T follicular helper cell (primary cell): Measurements from ENCODE around the gene GATAD2B.
"Not testable (repeated sequence)": the region's sequence is repeated elsewhere in the genome, so short reads cannot be mapped to it uniquely, and the experiment has no call there.

Source experiments
- DNase-seq: peaks from one replicate; pipeline ENCODE4 v3.0.0-alpha.2; 2020; ENCODE audit warnings: low read depth

The GATAD2B gene

GRCh38 chr1:153833968-153834367, 88.8 kb downstream of the GATAD2B start:
- not testable (repeated sequence) for DNase-seq

GRCh38 chr1:153833171-153833570, 89.6 kb downstream of the GATAD2B start:
- DNase-seq = no peak

DNA sequence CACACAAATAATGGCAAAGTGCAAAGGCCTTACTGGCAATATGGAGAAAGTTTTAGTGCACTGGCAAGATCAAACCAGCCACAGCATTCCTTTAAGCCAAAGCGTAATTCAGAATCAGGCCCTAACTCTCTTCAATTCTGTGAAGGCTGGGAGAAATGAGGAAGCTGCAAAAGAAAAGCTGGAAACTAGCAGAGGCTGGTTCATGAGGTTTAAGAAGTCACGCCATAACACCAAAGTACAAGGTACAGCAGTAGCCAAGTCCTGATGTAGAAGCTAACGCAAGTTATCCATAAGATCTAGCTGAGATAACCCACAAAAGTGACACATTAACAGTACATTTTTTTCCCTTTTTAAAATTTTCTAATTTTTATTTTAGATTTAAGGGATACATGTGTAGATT, 90.5 kb downstream of the GATAD2B start:
- DNase-seq = no peak

- no peak for DNase-seq
Measured at GRCh38 chr1:153831026-153831425, 91.7 kb downstream of the GATAD2B start.

DNA sequence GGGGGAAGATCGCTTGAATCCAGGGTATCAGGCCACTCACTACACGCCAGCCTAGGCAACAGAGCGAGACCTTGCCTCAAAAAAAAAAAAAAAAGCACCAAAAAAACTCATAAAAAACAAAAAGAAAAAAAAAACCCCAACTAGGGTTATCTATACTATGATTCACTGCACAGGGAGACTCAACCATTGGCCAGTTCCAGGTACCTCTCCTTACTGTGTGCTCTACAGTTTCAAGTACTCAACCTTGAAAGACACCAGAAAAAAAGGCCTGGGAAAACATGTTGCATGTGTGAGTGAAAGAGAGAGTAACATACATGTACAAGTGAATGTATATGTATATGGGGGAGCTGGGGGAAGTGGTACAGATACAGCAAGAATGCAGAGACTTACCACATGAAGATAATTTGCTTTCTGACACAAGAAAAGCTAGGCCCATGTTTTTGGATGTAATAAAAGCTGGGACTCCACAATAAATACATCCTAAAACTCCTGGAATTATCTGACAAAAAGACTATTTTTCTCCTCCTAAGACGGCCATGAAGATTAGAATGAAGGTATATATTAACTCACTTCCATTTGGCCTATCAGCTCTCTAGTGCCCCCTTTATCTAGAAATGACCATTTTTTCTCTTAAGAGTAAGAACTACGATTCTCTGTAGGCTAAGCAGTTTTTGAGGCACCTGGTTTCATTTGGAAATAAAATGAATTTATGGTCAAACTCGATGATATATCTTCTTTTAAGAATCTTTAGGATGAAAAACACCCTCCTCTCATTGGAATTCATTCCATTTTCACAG, 95.4 kb downstream of the GATAD2B start:
- no peak for DNase-seq

DNA sequence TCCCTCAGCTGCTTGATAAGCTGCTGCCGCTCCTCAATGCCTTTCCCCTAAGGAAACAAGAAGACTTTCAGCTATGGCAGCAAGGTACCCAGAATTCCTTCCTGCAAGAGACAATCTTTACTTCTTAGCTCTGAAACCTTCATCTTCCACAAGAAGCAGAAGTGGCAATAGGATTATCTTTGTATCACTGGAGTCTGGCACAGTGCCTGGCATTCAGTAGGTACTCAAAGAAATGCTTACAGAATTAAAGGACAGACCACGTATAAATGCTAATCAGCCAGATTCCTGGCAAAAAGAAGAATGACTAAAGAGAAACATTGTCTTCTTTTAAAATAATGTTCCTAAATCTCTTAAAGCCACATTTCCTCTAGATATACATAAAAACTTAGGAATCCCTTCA, 103.9 kb downstream of the GATAD2B start:
- DNase-seq = no peak

GRCh38 chr1:153816283-153816889, 106.4 kb downstream of the GATAD2B start:
- DNase-seq = no peak

DNA sequence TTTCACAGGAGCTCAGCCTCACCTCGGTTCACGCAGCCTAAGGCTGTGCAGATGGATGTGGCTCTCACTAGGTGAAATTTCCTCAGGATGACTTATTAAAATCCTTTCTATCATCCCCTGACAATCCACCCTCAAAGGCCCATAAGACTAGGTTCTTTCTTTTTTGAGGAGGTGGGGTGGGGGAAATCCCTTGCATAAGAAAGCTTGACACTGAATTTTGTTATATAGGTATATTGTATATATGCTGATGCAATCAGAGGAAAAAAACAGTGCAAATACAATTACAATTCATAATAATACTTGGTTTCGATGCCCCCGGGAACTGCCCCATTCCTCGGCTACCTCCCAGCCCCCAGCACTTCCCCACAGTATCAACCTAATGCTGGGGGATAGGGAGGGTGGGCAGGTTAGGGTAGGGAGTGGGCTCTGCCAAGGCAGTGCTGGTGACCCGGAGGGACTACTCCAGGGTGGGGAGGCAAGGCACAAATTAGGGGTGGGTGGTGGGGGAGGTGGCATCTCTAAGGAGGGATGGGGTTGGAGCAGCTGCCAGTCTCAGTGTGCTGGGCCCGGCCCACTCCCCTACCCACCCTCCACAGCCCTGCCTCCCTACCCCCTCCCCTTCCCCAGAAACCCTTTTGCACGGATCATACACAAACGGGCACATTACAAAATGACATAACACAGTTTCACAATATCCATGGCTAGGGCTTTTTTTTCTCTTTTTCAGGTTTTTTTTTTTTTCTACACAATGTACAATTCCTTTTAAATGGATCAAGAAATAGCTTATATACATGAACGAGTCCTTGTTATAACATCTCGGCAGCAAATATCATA, 116.7 kb downstream of the GATAD2B start:
- DNase-seq = no peak

- DNase-seq = peak; percentile 30
Measured at GRCh38 chr1:153805042-153805745, 117.6 kb downstream of the GATAD2B start.

- no peak for DNase-seq
Measured at GRCh38 chr1:153804112-153804511, 118.7 kb downstream of the GATAD2B start.

DNA sequence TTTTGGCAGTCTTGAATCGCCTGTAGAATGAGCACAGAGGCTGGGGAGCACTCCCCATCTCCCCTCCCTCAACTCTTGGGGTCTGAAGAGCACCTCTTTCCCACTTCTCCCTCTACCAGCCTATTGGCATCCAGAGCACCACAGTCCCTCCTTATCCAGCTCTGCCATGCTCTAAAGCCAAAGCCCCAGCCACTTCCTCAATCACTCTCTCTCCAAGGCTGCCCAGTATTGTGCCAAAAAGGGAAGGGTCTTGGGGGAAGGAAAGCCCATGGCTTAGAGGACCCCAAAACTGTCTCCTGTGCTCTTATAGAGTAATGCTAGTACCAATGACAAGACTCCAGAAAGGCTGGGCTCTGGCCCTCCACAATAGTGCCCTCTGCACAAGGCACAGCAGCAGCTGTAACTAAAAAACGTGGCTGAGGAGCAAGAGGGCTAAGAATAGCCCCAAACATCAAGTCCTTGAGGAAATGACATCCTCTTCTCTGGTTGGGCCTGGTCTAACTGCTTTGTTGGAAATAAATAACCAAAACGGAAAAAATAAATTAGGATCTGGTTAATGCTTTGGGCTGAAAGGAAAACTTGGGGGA, 119.2 kb downstream of the GATAD2B start:
- no peak for DNase-seq

DNA sequence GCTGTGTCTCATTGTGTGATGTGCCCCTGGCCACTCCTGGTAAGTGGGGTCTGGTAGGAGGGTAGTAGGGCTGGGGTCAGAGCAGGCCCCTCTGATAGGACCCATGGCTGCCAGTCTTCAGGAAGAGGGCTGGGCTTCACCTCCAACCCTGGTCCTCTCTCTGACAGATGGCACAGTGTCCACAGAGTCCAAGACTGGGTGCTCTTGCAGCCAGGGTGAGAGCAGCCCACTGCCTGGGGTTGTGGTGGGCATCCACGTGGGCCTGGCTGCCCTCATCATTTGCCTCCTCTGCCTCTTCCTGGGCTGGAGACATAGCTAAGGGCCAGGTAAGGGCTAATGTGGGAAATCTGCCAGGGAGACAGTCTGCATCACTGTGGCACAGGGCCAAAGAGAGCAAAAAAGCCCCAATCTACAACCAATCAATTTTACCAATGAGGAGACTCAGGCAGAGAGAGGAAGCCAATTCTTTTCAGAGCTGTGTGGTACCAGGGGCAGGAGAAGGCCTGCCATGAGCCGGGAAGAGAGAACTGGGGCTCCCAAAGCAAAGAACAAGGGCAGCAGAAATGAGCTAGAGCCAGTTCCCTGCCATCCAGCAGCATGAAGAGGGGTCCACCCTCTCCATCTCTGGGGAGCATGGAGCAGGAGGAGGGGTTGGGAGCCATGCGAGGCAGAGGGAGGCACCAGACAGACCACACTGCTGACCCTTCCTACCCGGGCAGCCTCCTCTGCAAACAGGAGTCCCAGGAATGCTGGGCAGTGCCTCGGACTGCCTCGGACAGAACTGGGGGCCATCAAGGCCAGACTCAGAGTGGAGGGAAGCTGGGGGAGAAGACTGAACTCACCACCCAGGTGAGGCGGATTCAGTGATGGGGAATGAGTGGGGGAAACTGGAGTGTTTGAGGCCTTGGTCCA, 120.7 kb downstream of the GATAD2B start:
- no peak for DNase-seq

DNA sequence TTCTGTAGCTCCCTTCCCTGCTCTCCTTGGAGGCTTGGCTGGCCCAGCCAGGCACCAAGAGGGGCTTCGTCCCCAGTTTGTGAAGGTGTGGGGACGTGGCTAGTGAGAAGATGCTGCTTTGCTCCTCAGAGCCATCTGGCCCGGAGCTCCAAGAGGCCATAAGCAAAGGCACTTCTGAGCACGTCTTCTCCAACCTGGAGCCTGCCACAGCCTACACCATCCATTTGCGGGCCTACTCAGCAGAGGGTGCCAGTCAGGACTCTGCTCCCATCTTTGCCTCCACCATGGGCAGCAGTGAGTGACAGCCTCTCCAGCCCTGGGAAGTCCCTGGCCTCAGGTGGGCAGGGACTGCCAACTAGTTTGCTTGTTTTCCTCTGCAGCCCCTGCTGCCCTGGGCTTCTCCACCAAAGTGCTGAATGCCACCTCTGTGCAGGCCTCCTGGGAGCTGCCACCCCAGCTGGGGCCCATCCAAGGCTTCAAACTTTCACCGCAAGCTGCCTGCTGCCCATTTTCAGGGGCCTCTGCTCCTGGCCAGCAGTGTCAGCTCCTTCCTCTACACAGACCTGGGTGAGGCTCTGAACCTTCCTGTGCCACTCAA, 121.6 kb downstream of the GATAD2B start:
- DNase-seq = no peak

GRCh38 chr1:153800516-153800915, 122.3 kb downstream of the GATAD2B start:
- no peak for DNase-seq

DNA sequence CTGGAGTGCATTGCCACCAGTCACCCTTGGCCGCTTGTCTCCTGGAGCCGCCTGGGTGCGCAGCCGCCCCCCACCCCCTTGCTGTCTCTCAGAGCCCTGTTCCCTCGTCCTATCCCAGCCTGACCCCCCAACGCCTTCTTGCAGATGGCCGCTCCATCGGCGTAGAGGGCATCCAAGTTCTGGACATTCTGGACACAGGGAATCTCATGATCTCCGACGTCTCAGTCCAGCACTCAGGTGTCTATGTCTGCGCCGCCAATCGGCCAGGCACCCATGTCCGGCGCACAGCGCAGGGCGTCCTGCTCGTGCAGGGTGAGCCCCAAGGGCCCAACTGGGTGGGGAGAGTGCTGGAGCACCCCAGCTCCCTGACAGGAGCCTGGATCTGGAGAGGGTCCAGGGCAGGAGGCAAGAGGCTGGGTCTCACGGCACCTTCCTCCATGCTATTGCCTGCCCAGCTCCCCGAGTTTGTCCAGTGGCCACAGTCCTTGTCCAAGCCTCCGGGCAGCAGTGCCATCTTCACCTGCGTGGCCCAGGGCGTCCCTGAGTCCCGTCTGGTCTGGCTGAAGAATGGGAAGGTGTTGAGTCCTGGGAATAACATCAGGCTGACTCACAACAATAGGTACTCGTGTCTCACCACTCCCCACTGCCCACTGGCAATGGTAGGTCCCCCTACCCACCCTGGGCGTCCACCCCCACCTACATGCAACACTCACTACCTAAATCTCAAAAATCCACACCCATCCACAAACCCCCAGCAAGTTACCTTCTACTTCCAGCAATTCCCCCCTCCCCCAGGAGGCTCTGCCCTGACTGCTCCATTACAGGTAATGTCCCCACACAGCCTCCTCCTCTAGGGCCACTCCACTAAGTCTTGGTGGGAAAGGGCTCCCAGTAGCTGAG, 123.0 kb downstream of the GATAD2B start:
- no peak for DNase-seq

DNA sequence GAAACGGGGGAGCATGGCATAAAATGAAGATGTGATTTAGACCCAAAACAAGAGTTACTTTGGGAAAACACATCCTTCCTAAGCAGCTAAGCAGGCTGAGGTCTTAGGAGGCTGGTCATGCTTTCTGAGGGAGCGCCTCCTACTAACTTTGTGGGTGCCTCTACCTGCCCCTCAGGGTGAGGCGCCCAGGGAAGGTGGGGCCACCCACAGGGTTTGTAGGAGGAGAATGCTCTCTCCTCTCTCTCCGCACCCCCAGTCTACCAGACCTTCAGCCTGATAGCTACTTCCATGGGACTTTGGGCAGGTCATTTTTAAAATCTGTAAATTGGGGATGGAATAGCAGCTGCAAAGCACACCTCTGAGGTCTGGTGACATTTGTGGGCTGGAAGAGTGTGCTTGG, 123.8 kb downstream of the GATAD2B start:
- DNase-seq = no peak

DNA sequence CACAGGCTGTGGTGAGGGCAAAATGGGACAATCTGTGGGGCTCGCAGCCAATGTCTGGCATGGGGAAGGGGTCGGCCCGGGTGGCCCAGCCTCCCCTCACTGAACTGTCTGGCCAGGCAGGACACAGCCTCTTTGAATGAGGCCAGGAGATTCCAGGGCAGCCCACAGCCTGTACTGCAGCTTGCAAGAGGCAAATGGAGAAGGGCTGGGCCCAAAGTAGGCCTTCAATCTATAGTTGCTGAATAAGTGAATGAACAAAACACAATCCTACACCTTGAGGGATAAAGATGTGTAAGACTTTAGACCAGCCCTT, 124.3 kb downstream of the GATAD2B start:
- no peak for DNase-seq

DNA sequence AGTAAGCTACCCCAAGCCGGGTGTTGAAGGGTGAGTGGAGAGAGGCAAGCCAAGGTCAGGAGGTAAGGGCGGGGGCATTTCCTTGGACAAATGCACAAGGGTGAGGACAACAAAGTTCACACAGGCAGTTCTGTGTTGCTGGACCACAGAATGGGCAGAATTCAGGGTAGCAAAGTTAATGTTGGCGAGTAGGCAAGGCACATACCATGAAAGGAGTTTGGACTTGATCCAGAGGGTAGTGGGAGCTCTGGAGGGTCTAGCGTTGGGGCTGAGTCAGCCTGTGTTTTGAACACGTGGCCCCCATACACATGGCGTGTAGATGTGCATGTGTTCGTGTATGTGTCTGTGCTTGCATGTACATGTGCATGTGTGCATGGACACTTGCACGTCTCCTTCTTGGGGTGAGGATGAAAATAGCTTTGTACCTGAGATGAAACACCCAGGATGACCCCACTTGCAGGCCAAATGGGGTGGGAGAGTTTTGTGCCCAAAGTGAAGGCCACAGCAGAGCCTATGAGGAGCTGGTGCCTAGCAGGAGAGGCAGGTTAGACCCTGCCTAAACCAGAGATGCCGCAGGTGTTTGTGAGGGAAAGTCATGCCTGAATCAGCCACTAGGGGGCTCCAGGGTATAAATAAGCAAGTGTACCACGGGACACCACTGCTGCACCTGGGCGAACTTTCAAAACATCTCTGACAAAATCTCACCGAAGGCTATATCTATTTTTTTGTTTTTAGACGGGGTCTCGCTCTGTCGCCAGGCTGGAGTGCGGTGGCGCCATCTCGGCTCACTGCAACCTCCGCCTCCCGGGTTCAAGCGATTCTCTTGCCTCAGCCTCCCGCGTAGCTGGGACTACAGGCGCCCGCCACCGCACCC, 125.7 kb downstream of the GATAD2B start:
- peak; percentile 75 for DNase-seq
